ENCODE measurements around the gene ATOSA. TPM values are rescaled to one million over a fixed set of nuclear protein-coding genes. Genes with fewer than 3 reads are reported as not detected.

The ATOSA gene
- total RNA-seq, 2 donors from 2014 or later: 47.8 to 59.4 TPM

DNA sequence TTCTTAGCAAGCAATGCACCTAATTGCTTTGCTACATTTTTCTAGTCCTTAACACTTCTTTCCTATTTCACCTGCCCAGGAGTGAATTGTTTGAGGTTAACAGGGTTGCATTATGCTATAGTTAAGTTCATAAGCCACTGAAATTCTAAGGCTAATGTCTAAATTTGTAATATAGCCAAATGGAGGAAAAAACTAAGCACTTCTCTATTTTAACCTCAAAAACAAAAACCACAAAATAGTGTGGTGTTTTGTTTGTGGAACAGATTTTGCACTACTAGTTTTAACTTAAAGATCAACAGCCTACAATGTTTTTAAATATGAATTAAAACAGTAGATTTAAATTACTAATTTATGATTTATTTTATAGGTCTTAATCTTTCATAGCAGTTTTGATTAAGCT lies 5.5 kb downstream of the ATOSA start:
- H3K4me3 ChIP-seq: no peak overlapping the region
- DNase-seq (ENCODE audit: low spot score): no peak
- H3K27me3 ChIP-seq (replicated peaks; ENCODE audit: insufficient read depth): no peaks in the 10 kb centered on the region
- no peak for ATAC-seq (ENCODE audit: insufficient number of reproducible peaks, low FRiP score, low read depth)
- H3K27ac ChIP-seq: no peak overlapping the region
- TF ChIP-seq, protein P1, sequence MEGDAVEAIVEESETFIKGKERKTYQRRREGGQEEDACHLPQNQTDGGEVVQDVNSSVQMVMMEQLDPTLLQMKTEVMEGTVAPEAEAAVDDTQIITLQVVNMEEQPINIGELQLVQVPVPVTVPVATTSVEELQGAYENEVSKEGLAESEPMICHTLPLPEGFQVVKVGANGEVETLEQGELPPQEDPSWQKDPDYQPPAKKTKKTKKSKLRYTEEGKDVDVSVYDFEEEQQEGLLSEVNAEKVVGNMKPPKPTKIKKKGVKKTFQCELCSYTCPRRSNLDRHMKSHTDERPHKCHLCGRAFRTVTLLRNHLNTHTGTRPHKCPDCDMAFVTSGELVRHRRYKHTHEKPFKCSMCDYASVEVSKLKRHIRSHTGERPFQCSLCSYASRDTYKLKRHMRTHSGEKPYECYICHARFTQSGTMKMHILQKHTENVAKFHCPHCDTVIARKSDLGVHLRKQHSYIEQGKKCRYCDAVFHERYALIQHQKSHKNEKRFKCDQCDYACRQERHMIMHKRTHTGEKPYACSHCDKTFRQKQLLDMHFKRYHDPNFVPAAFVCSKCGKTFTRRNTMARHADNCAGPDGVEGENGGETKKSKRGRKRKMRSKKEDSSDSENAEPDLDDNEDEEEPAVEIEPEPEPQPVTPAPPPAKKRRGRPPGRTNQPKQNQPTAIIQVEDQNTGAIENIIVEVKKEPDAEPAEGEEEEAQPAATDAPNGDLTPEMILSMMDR (IDR thresholded peaks at IDR 0.05): no peak
- H3K4me1 ChIP-seq (ENCODE audit: control insufficient read depth in 1 of 2, low read depth in 2 of 2): peaks cover 21 to 26% of the 10 kb centered on the region in 2 donors
- H3K9me3 ChIP-seq: no peaks in the 10 kb centered on the region
- H3K36me3 ChIP-seq: peaks cover 24% of the 10 kb centered on the region

DNA sequence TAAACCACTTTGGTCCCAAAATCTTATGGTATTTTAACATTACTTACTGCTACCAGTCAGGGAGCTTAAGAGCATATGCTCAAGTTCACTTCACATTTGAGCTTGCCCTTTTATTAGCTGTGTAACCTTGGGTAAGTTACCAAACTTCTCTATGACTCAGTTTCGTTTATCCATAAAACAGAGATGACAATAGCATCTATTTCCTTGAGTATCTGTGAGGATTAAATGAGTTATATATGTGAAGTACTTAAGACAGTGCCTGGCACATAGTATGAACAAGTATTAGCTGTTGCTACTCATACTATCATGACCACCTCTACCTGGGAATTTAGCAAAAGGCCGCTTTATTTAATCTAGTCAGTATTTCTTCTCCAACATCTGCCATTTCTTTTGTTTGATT lies 5.9 kb downstream of the ATOSA start:
- Histone ChIP-seq H3K4me3 (no peak overlapping the region), H3K4me1 (ENCODE audit: control insufficient read depth in 1 of 2, low read depth in 2 of 2) (peaks cover 23 to 27% of the 10 kb centered on the region in 2 donors), H3K27me3 (replicated peaks; ENCODE audit: insufficient read depth) (no peaks in the 10 kb centered on the region), H3K36me3 (peaks cover 24% of the 10 kb centered on the region), H3K9me3 (no peaks in the 10 kb centered on the region), H3K27ac (no peak overlapping the region)
- no peak for ATAC-seq (ENCODE audit: insufficient number of reproducible peaks, low FRiP score, low read depth)
- no peak for DNase-seq (ENCODE audit: low spot score)
- TF ChIP-seq, protein P1 (IDR thresholded peaks at IDR 0.05): no peak

DNA sequence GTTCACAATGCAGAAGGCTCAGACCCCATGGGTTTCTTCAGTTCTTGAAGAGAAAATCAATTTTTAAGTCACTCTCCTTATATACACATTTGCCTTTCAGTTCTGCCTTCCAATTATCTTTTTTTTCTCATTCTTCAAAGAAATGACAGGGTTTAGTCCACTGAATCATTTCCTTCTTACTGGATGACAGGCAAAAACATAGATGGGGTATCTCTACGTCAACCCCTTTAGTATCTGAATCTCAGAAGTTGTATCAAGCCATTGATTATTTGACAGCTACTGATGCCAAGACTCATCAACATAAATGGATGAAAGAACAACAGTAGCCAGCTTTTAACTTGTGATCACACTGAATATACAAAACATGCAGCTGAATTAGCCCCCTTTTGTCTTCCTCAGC lies 6.5 kb downstream of the ATOSA start:
- Histone ChIP-seq H3K4me1 (ENCODE audit: control insufficient read depth in 1 of 2, low read depth in 2 of 2) (peaks cover 22 to 28% of the 10 kb centered on the region in 2 donors), H3K27me3 (replicated peaks; ENCODE audit: insufficient read depth) (no peaks in the 10 kb centered on the region), H3K36me3 (peaks cover 27% of the 10 kb centered on the region), H3K27ac (no peak overlapping the region), H3K9me3 (no peaks in the 10 kb centered on the region), H3K4me3 (no peak overlapping the region)
- TF ChIP-seq, protein P1 (IDR thresholded peaks at IDR 0.05): no peak
- DNase-seq (ENCODE audit: low spot score) (no peak), ATAC-seq (ENCODE audit: insufficient number of reproducible peaks, low FRiP score, low read depth) (no peak)

DNA sequence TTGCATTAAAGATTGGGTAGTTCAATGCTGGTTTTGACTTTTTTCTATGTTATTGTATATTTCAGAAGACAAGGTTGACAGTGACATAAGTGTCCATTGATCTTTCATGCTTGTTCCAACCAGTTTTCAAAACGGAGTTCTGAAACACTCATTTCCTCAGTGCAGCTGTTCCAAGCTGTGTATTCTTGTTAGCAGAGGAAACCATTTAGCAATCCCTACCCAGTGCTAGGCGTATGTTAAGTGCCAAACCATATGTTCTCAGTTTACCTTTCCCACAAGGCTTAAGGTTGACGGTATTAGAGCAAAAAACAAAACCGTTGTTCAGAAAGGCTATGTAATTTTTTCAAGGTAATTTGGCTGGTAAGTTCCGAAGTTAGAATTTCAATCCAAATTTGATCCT lies 9.1 kb downstream of the ATOSA start:
- ATAC-seq (ENCODE audit: insufficient number of reproducible peaks, low FRiP score, low read depth): no peak
- no peak for DNase-seq (ENCODE audit: low spot score)
- no peak overlapping the region for H3K4me3 ChIP-seq
- no peaks in the 10 kb centered on the region for H3K9me3 ChIP-seq
- no peak overlapping the region for H3K27ac ChIP-seq
- peaks cover 9 to 10% of the 10 kb centered on the region in 2 donors for H3K4me1 ChIP-seq (ENCODE audit: control insufficient read depth in 1 of 2, low read depth in 2 of 2)
- no peaks in the 10 kb centered on the region for H3K27me3 ChIP-seq (replicated peaks; ENCODE audit: insufficient read depth)
- peaks cover 33% of the 10 kb centered on the region for H3K36me3 ChIP-seq
- TF ChIP-seq, protein P1 (IDR thresholded peaks at IDR 0.05): no peak

DNA sequence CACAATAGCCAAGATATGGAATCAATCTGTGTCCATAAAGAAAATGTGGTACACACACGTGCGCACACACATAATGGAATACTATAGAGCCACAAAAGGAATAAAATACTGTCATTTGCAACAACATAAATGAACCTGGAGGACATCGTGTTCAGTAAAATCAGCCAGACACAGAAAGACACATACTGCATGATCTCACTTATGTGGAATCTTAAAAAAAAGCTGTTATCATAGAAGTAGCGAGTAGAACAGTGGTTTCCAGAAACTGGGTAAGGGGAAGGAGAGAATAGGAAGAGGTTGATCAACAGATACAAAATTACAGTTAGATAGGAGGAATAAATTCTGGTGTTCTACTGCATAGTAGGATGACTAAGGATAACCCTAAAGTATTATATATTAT lies 11.1 kb downstream of the ATOSA start:
- no peak for DNase-seq (ENCODE audit: low spot score)
- Histone ChIP-seq H3K27ac (no peak overlapping the region), H3K4me3 (no peak overlapping the region), H3K36me3 (peaks cover 32% of the 10 kb centered on the region), H3K27me3 (replicated peaks; ENCODE audit: insufficient read depth) (no peaks in the 10 kb centered on the region), H3K4me1 (ENCODE audit: control insufficient read depth in 1 of 2, low read depth in 2 of 2) (peaks cover 6 to 7% of the 10 kb centered on the region in 2 donors), H3K9me3 (no peaks in the 10 kb centered on the region)
- TF ChIP-seq, protein P1 (IDR thresholded peaks at IDR 0.05): no peak
- no peak for ATAC-seq (ENCODE audit: insufficient number of reproducible peaks, low FRiP score, low read depth)
